Measurements from ENCODE around the gene DROSHA. TPM values are rescaled to one million over a fixed set of nuclear protein-coding genes. Genes with fewer than 3 reads are reported as not detected.

Gene DROSHA
- total RNA-seq, 3 donors from 2014 or later (not counting 1 experiment from before 2014, with no cell fraction given) = 44.9 to 55.9 (median 50.5) TPM

- Histone ChIP-seq H3K27me3 (ENCODE audit: control insufficient read depth, insufficient read depth, low read length) (no peaks in the 10 kb centered on the region), H3K9me3 (ENCODE audit: control insufficient read depth, insufficient read depth, low read length) (no peaks in the 10 kb centered on the region), H3K36me3 (ENCODE audit: control insufficient read depth, insufficient read depth, low read length) (peaks cover 58% of the 10 kb centered on the region), H3K27ac (ENCODE audit: low read length) (no peak overlapping the region), H3K4me1 (ENCODE audit: control insufficient read depth, insufficient read depth, low read length) (no peaks in the 10 kb centered on the region), H3K4me3 (ENCODE audit: low read length) (no peak overlapping the region)
- no peak for ATAC-seq
- H3K9me3 Mint-ChIP-seq = no peaks in the 10 kb centered on the region
- H3K36me3 Mint-ChIP-seq = peaks cover 7% of the 10 kb centered on the region
- no peak overlapping the region for H3K27ac Mint-ChIP-seq
- DNase-seq = no peak
- intact Hi-C loops (cut with micrococcal nuclease) = no loop called here
- 100% methylated on average over 5 of the region's 6 CpGs for WGBS (ENCODE audit: insufficient coverage)
- no peak overlapping the region for H3K4me3 Mint-ChIP-seq
- peaks cover 0 to 5% of the 10 kb centered on the region in 2 donors for H3K4me1 Mint-ChIP-seq
- no peak for TF ChIP-seq CTCF (IDR thresholded peaks at IDR 0.05)
- H3K27me3 Mint-ChIP-seq (ENCODE audit: low read depth in 2 of 2) = no peaks in the 10 kb centered on the region
These were observed 116.6 kb downstream of the DROSHA start for GRCh38 chr5:31415009-31415923.

GRCh38 chr5:31413030-31413812 is 118.7 kb downstream of the DROSHA start:
- WGBS (ENCODE audit: insufficient coverage) = 85% methylated on average over 8 of the region's 8 CpGs
- no peak for TF ChIP-seq CTCF (IDR thresholded peaks at IDR 0.05)
- no peaks in the 10 kb centered on the region for H3K9me3 ChIP-seq (ENCODE audit: control insufficient read depth, insufficient read depth, low read length)
- no peaks in the 10 kb centered on the region for H3K4me1 ChIP-seq (ENCODE audit: control insufficient read depth, insufficient read depth, low read length)
- Mint-ChIP-seq H3K9me3 (no peaks in the 10 kb centered on the region), H3K27ac (no peak overlapping the region), H3K36me3 (peaks cover 24% of the 10 kb centered on the region), H3K4me3 (no peak overlapping the region), H3K27me3 (ENCODE audit: low read depth in 2 of 2) (no peaks in the 10 kb centered on the region), H3K4me1 (peaks cover 0 to 5% of the 10 kb centered on the region in 2 donors)
- DNase-seq (no peak), ATAC-seq (no peak)
- H3K4me3 ChIP-seq (ENCODE audit: low read length) = no peak overlapping the region
- H3K27me3 ChIP-seq (ENCODE audit: control insufficient read depth, insufficient read depth, low read length) = no peaks in the 10 kb centered on the region
- peaks cover 66% of the 10 kb centered on the region for H3K36me3 ChIP-seq (ENCODE audit: control insufficient read depth, insufficient read depth, low read length)
- H3K27ac ChIP-seq (ENCODE audit: low read length) = no peak overlapping the region
- intact Hi-C loops (cut with micrococcal nuclease) = no loop called here

- no peak overlapping the region for H3K27ac ChIP-seq (ENCODE audit: low read length)
- no peaks in the 10 kb centered on the region for H3K9me3 ChIP-seq (ENCODE audit: control insufficient read depth, insufficient read depth, low read length)
- H3K9me3 Mint-ChIP-seq = no peaks in the 10 kb centered on the region
- DNase-seq (no peak), ATAC-seq (no peak)
- no peaks in the 10 kb centered on the region for H3K27me3 ChIP-seq (ENCODE audit: control insufficient read depth, insufficient read depth, low read length)
- H3K27ac Mint-ChIP-seq = no peak overlapping the region
- no peaks in the 10 kb centered on the region for H3K4me1 ChIP-seq (ENCODE audit: control insufficient read depth, insufficient read depth, low read length)
- H3K4me3 Mint-ChIP-seq = no peak overlapping the region
- WGBS (ENCODE audit: insufficient coverage) = 73% methylated on average over 1 of the region's 1 CpG
- H3K27me3 Mint-ChIP-seq (ENCODE audit: low read depth in 2 of 2) = no peaks in the 10 kb centered on the region
- no peak for TF ChIP-seq CTCF (IDR thresholded peaks at IDR 0.05)
- peaks cover 0 to 5% of the 10 kb centered on the region in 2 donors for H3K4me1 Mint-ChIP-seq
- H3K36me3 Mint-ChIP-seq = peaks cover 27% of the 10 kb centered on the region
- no peak overlapping the region for H3K4me3 ChIP-seq (ENCODE audit: low read length)
- peaks cover 67% of the 10 kb centered on the region for H3K36me3 ChIP-seq (ENCODE audit: control insufficient read depth, insufficient read depth, low read length)
- intact Hi-C loops (cut with micrococcal nuclease) = no loop called here
These were observed 119.6 kb downstream of the DROSHA start for GRCh38 chr5:31412324-31412723.
